ENCODE results near the gene PGAP1.

DNA sequence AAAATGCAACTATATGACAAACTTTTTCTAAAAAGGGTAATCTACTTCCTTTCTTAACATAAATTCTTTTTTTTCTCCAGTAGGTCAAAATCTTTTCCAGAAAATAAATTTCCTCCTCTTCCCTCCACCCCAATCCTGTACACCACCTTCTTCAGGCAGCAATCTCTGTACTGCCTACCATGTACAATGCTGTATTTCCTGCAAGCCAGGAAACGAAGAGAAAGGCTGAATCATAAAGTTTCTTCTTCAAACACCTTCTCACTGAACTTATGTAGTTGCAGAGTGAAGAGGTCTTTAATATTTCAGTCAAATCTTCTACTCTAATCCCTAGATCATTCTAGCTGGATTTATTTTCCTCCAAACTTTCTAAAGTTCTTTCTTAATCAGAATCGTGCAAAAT lies 99.2 kb downstream of the PGAP1 start:
- TF ChIP-seq GATA3 (IDR thresholded peaks at IDR 0.05; ENCODE audit: low read depth, low read length), result no peak
- no peak for TF ChIP-seq GATA2 (IDR thresholded peaks at IDR 0.05; ENCODE audit: low read depth, low read length)
